ENCODE results near the gene KLHL4.
"Not testable (repeated sequence)": the region's sequence is repeated elsewhere in the genome, so short reads cannot be mapped to it uniquely, and the experiment has no call there.

The KLHL4 gene

DNA sequence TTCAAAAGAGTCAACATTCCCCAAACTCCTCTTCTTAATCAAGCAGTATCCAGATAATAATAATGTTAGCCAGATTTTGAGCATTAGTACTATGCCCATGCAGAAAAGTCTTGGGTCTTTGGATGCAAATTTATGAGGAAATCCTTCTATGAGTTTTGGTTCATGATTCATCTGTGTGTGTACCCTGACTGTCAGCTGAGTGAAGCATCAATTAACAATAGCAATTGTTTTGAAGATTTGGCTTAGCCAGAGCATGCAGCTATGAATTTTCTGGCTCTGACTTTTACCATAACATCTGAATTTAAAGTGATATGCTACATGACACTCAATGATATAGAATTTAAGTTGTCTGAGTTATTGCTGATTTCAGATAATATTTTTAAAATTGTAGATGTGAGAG lies 145.8 kb downstream of the KLHL4 start:
- no peak for DNase-seq

DNA sequence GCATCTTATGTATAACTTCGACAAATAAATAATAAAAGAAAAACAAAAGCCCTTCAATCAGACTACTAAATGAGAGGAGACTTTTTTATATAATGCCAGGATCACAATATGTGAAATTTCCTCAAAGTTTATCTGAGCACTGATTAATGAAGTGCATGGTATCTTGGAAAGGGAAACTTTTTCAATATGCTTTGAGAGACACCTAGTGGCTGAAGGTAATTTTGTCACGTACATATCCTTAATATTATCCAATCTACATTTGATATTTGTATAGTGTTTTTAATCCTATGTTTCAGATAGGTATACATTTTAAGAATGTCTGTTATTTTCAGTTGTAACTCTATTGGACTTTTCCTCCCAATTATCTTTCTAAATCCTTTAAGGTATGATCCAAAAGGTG lies 146.8 kb downstream of the KLHL4 start:
- peak; percentile 17 for DNase-seq

DNA sequence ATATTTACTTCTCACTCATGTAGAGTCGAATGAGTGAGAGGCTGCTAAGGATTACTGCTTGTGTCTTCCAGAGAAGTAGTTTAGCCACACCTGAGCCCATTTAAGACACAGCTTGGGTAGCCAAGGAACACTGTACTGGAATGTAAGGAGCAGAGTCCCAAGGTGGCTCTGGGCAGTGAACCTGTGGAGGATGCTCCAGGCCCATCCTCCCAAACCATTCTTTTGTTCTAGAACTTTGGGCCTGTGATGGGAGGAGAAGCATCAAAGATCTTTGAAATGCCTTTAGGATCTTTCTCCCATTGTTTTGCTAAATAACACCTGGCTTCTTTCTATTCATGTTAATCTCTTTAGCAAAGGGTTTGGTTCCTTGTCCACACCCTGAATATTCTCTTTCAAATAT lies 162.2 kb downstream of the KLHL4 start:
- DNase-seq: no peak

DNA sequence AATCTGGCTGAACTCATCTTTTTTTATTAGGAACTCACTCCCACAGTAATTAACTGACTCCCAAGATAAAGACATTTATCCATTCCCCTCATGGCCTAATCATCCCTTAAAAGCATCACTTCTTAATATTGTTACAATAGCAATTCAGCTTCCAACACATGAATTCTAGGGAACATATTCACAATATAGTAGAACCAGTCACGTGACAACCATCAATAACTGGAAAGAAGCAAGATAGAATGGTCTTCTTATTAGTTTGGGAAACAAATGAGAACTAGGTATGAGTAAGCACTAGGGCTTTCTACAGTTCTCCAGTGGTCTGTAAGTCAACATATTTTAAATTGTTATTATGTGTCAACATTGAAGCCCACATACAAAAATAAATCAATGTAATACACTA lies 170.1 kb downstream of the KLHL4 start:
- no peak for DNase-seq

DNA sequence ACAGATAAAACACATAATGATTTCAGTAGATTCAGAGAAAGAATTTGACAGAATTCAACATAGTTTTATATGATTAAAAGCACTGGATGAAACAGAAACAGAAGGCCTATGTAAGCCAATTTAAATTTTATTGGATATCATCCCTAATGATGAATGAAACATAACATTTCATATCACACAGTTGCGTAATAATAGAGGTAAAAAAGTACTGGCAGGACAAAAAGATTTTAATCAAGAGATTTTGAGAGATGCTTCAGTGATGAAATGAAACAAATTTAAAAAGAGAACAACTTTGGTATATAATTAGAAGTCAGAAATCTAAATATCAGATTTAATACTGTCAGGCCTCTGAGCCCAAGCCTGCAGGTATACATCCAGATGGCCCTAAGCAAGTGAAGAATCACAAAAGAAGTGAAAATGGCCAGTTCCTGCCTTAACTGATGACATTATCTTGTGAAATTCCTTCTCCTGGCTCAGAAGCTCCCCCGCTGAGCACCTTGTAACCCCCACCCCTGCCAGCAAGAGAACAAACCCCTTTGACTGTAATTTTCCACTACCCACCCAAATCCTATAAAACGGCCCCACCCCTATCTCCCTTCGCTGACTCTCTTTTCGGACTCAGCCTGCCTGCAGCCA lies 170.6 kb downstream of the KLHL4 start:
- DNase-seq: not testable (repeated sequence)

DNA sequence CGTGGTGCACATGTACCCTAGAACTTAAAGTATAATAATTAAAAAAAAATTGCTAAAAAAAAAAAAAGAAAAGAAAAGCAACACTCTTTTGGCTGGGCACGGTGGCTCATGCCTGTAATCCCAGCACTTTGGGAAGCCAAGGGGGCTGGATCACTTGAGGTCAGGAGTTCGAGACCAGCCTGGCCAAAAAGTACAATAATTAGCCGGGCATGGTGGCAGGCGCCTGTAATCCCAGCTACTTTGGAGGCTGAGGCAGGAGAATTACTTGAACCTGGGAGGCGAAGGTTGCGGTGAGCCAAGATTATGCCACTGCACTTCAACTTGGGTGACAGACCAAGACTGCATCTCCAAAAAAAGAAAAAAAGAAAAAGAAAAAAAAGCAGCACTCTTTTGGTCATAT lies 171.6 kb downstream of the KLHL4 start:
- not testable (repeated sequence) for DNase-seq

DNA sequence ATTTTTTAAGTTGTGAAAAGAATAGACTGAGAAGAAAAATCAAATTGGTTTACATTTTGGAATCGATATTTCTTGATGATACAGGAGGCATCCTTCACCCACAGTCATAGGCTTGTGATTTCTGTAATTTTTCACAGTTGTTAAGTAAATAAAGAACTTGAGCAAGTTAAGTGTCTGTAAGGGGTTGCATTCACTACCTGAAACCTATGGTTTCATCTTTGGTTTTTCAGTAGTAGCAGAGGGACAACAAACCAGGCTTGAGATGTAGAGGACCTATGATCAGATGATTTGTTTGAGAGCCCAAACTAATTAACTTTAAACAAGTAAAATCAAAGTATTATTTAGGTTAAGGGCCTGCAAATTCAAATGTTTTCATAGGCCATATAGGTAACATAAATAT lies 175.6 kb downstream of the KLHL4 start:
- DNase-seq: no peak

DNA sequence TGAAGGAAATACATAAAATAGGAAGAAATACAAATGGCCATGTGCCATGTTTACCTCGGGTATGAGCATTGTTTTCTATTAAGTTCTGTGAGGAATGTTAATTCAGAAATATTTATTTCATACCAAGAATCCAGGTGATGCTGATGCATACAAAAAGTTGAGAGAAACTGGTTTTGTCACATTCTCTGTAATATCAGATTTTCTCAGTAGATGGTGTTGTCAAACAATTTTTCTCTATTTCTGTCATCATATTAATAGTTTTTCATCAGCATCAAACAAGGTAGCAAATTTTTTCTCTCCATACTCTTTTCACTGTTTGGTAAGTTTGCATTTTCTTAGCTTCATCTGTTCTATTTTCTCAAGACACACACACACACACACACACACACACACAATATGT lies 179.8 kb downstream of the KLHL4 start:
- no peak for DNase-seq

DNA sequence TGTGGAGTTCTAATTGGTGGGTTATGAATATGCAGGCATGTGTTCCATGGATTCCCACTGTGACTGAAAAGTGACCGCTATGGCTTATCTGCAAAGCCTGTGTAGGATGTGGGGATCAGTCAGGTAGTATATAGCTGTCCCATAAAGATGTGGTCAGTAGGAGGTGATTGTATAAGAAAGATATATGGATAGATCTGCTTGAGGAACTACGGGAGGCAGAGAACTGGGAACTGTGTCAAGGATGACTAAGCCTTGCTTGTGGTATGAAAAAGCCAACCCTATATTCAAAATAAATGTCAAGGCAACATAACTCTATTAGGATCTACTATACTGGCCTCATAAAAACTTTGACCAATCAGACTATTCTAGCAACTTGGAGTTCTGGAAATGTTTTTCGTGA lies 185.2 kb downstream of the KLHL4 start:
- no peak for DNase-seq

DNA sequence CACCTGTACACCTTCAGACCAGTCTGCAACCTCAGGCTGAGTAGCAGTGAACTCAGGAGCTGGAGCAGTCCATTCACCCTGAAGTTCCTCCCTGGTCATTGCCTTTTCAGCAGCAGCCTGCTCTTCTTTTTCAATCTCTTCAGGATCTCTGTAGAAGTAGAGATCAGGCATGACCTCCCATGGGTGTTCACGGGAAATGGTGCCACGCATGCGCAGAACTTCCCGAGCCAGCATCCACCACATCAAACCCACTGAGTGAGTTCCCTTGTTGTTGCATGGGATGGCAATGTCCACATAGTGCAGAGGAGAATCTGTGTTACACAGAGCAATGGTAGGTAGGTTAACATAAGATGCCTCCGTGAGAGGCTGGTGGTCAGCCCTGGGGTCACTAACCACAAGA lies 185.9 kb downstream of the KLHL4 start:
- not testable (repeated sequence) for DNase-seq

DNA sequence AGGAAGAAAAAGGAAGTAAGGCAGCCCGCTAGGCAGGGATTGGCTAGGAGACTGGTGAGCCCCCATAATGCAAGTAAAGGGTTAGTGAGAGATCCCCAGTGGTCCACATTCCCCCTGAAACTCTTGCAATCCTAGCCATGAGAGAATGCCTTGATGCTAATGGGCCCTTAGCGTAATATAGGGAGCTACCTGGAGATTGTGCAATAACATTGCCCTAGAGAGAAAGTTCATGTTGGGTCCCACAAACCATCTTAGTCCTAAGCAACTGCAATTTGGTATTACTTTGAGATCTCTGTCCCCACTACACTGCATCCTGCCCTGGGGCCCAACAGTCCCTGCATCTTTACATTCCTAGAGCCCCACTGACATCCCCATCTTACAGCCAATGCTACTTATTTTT lies 188.5 kb downstream of the KLHL4 start:
- no peak for DNase-seq

DNA sequence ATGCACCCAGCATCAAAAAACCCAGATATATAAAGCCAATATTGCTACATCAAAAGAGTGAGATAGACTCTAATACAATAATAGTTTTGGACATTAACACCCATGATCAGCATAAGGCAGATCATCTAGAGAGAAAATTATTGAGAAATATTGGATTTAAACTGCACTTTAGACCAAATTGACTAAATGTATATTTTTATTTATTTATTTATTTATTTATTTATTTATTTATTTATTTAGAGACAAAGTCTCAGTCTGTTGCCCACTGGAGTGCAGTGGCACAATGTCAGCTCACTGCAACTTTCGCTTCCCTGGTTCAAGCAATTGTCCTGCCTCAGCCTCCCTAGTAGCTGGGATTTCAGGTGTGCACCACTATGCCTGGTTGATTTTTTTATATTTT lies 193.0 kb downstream of the KLHL4 start:
- no peak for DNase-seq

Measured in MV-4-11 (cell line).